PFSK-1 (cell line): Measurements from ENCODE around the gene CSE1L.

Source experiments
- FOXP2 ChIP-seq: optimal IDR thresholded peaks from 2 replicates; pipeline ENCODE3; 2011; ENCODE audit warnings: borderline replicate concordance, control low read depth, inconsistent platforms; ENCODE audit not compliant: insufficient read depth; ENCODE audit errors: extremely low read length, extremely low read depth
- POLR2AphosphoS5 ChIP-seq: IDR thresholded peaks from 2 replicates; pipeline ENCODE4 v1.6.1; 2012; ENCODE audit warnings: low read depth, mild to moderate bottlenecking, control low read depth, low read length, moderate library complexity
- SIN3A ChIP-seq: IDR thresholded peaks from 2 replicates; pipeline ENCODE4 v1.6.1; 2012; ENCODE audit warnings: mild to moderate bottlenecking, low read length, moderate library complexity, borderline replicate concordance; ENCODE audit not compliant: insufficient read depth
- TAF1 ChIP-seq: IDR thresholded peaks from 2 replicates; pipeline ENCODE4 v1.6.1; 2012; ENCODE audit warnings: low read length, control low read depth, borderline replicate concordance; ENCODE audit not compliant: insufficient read depth
- TF ChIP-seq, protein P1 (sequence below), 2 experiments: IDR thresholded peaks; 2 replicates each; pipeline versions ENCODE4 v1.6.1 to v1.8.0; 2011 to 2012; ENCODE audit warnings: low read depth in 2 of 2, low read length in 2 of 2, control low read depth in 1 of 2, inconsistent platforms in 1 of 2, mild to moderate bottlenecking in 1 of 2, moderate library complexity in 1 of 2; ENCODE audit not compliant: insufficient read depth in 1 of 2

Gene CSE1L

DNA sequence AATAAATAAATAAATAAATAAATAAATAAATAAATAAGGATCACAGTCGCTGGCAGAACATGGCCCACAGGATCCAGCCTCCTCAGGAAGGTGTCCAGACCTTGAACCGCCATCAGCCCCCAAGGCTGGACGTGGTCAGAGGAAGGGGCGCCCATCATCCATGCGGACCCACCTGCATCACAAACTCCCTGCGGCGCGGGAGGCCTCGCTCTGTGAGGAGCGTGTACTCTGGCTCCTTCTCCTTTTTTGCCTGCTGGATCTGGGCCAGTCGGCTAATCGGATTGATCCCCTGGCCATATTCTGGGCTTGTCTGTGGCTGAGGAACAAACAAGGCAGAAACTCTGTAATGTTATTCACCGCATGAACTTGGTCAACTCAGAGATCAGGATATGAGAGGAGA is 76.8 kb downstream of the CSE1L start:
- TF ChIP-seq FOXP2, result no peak
- TF ChIP-seq POLR2AphosphoS5, result no peak
- TF ChIP-seq, protein P1, sequence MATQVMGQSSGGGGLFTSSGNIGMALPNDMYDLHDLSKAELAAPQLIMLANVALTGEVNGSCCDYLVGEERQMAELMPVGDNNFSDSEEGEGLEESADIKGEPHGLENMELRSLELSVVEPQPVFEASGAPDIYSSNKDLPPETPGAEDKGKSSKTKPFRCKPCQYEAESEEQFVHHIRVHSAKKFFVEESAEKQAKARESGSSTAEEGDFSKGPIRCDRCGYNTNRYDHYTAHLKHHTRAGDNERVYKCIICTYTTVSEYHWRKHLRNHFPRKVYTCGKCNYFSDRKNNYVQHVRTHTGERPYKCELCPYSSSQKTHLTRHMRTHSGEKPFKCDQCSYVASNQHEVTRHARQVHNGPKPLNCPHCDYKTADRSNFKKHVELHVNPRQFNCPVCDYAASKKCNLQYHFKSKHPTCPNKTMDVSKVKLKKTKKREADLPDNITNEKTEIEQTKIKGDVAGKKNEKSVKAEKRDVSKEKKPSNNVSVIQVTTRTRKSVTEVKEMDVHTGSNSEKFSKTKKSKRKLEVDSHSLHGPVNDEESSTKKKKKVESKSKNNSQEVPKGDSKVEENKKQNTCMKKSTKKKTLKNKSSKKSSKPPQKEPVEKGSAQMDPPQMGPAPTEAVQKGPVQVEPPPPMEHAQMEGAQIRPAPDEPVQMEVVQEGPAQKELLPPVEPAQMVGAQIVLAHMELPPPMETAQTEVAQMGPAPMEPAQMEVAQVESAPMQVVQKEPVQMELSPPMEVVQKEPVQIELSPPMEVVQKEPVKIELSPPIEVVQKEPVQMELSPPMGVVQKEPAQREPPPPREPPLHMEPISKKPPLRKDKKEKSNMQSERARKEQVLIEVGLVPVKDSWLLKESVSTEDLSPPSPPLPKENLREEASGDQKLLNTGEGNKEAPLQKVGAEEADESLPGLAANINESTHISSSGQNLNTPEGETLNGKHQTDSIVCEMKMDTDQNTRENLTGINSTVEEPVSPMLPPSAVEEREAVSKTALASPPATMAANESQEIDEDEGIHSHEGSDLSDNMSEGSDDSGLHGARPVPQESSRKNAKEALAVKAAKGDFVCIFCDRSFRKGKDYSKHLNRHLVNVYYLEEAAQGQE (IDR thresholded peaks at IDR 0.05; ENCODE audit: insufficient read depth in 1 of 2, low read depth in 2 of 2, low read length in 2 of 2), result no peak
- no peak for TF ChIP-seq SIN3A
- TF ChIP-seq TAF1, result no peak

DNA sequence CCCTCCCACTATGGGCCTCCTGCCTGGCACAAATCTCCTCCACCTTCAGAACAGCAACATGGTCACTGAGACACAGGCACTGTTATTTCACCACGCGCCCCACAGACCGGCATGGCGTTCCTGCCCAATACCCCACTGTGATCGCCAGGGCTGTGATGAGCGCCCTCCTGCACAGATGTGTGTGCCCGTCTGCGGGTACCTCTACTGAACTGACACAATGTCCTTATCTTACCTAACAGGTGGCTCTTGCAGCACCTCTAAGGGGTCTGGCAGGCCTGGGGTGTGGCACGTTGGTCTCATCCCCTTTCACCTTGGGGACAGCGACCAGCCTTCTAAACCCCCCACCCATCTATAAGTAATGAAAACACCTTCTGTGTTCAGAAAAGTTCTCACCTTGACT is 77.9 kb downstream of the CSE1L start:
- TF ChIP-seq, protein P1 (IDR thresholded peaks at IDR 0.05; ENCODE audit: insufficient read depth in 1 of 2, low read depth in 2 of 2, low read length in 2 of 2), result no peak

DNA sequence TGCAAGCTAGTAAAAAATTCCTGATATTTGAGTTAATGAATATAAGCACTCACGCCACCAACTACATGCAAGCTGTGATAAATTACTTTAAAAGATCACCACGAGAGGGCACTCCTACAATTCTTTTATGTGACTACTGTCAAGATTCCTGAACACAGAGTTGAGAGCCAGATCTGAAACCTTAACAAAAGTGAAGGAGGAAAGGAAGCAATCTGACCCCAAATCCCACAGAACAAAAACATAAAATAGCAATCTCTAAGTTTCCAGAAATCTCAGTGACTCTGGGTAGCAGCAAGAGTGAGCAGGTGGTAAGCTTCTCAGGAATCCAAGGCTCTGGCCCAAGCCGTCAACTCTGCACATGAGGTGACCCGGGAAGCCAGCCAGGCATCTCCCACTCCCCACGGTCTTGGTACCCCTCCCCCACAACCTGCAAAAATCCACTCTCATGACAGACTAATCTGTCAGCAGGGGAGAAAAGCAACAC is 86.9 kb downstream of the CSE1L start:
- TF ChIP-seq POLR2AphosphoS5 (no peak), FOXP2 (no peak), TAF1 (no peak), SIN3A (no peak)
- TF ChIP-seq, protein P1 (IDR thresholded peaks at IDR 0.05; ENCODE audit: insufficient read depth in 1 of 2, low read depth in 2 of 2, low read length in 2 of 2), result no peak

DNA sequence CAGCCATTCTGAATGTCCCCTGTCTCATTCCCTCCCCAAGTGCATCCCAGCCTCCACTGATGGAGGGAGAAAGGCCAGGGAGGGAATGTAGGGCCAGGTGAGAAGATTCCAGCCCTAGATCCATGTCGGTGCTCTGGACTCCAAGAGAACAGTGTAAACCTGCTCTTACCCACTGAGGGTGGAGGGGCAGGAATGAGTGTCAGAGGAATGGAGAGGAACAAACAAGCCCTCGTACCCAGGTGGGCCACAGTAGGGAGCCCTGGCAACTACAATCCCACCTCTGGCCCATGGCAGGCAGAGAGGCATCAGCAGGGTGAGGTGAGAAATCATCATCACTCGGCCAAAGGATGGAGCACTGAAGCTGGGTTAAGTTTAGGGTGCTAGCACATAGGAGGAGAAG is 87.5 kb downstream of the CSE1L start:
- TF ChIP-seq, protein P1 (IDR thresholded peaks at IDR 0.05; ENCODE audit: insufficient read depth in 1 of 2, low read depth in 2 of 2, low read length in 2 of 2), result no peak

DNA sequence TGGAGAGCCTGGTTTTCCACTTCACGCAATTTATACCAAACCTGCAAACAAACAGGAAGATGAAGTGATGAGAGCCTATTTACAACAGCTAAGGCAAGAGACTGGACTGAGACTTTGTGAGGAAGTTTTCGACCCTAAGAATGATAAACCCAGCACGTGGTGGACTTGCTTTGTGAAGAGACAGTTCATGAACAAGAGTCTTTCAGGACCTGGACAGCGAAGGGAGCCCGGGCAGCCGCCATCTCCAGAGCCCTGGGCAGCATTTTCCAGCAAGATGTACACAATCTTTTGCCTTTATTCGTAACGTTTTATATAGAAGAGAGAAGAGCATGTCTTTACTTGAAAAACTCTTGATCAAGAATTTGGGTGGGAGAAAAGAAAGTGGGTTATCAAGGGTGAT is 88.7 kb downstream of the CSE1L start:
- TF ChIP-seq, protein P1 (IDR thresholded peaks at IDR 0.05; ENCODE audit: insufficient read depth in 1 of 2, low read depth in 2 of 2, low read length in 2 of 2), result peak in 1 of 2 experiments; percentile 67; a peak in 1 of 4 replicates
